Subcutaneous adipose tissue (tissue), 4 donors: ENCODE data around the gene TRIM9. TPM values are rescaled to one million over a fixed set of nuclear protein-coding genes. Genes with fewer than 3 reads are reported as not detected.

ENCODE experiments used
- CTCF ChIP-seq: fragments of 450-650 bp; IDR thresholded peaks from one replicate; pipeline ENCODE4 v1.5.1; 2016; ENCODE audit warnings: low read depth, mild to moderate bottlenecking, control low read depth, antibody characterized with exemption, moderate library complexity
- total RNA-seq, 4 donors: library from RNA; depleted of rRNA; stranded (reverse); fragments of >200 nt; gene quantifications; one replicate each; pipeline ENCODE4 v1.1.0, GENCODE V29; 2016

Gene TRIM9
- total RNA-seq = 1 to 10 TPM in 3 of 4 donors, under 1 TPM in 1; 0.33 to 6.3 (median 3.0) TPM

- TF ChIP-seq CTCF = no peak
These were observed at the start of gene TRIM9 for GRCh38 chr14:51094901-51095853. TSS of gene TRIM9 (minus strand) at chr14:51095105. CDS start at chr14:51094939, 166 bp downstream.

- TF ChIP-seq CTCF = no peak
These were observed 46.0 kb upstream of the TRIM9 start for GRCh38 chr14:51140856-51141255.

- no peak for TF ChIP-seq CTCF
These were observed 45.4 kb upstream of the TRIM9 start for GRCh38 chr14:51140338-51140737.

GRCh38 chr14:51139121-51139681, 44.3 kb upstream of the TRIM9 start:
- no peak for TF ChIP-seq CTCF

- TF ChIP-seq CTCF = no peak
These were observed 43.6 kb upstream of the TRIM9 start for GRCh38 chr14:51138404-51139103.

- no peak for TF ChIP-seq CTCF
These were observed 36.6 kb upstream of the TRIM9 start for GRCh38 chr14:51131516-51131915.

GRCh38 chr14:51129130-51129529, 34.2 kb upstream of the TRIM9 start:
- TF ChIP-seq CTCF = no peak
